Stimulated activated CD4-positive, alpha-beta T cell treated with anti-CD3 and anti-CD28 coated beads, Interleukin-12 subunit alpha, Interleukin-12 subunit beta, amount 100 ng/mL, for 4 hours (primary cell): ENCODE data around the gene TBL1Y.
"Not testable (repeated sequence)": the region's sequence is repeated elsewhere in the genome, so short reads cannot be mapped to it uniquely, and the experiment has no call there.

Source experiments
- DNase-seq: peaks from one replicate; pipeline ENCODE4 v3.0.0-alpha.2; 2020

TBL1Y gene

DNA sequence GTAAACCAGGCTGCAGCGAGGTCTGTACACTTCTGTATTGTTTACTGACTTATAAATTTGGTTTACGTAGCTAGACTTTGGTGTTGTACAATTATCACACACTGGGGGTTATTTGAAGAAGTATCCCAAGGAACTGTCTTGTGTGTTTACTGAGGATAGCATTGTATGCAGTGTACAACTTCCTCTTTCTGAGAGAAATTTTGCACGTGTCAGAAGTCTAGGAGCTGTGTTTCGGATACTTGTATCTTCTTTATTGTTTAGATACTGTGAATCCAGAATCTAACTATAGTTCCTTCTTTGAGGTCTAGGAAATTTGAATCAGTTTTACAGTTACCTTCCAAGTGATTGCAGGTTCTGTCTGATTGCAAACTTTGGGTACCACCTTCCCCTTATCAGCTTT lies 64.5 kb downstream of the TBL1Y start:
- DNase-seq, result no peak

GRCh38 chrY:6977783-6978182 lies 67.3 kb downstream of the TBL1Y start:
- no peak for DNase-seq

- no peak for DNase-seq
Measured at GRCh38 chrY:6983221-6983620, 72.7 kb downstream of the TBL1Y start.

GRCh38 chrY:6987811-6988210 lies 77.3 kb downstream of the TBL1Y start:
- DNase-seq, result no peak

DNA sequence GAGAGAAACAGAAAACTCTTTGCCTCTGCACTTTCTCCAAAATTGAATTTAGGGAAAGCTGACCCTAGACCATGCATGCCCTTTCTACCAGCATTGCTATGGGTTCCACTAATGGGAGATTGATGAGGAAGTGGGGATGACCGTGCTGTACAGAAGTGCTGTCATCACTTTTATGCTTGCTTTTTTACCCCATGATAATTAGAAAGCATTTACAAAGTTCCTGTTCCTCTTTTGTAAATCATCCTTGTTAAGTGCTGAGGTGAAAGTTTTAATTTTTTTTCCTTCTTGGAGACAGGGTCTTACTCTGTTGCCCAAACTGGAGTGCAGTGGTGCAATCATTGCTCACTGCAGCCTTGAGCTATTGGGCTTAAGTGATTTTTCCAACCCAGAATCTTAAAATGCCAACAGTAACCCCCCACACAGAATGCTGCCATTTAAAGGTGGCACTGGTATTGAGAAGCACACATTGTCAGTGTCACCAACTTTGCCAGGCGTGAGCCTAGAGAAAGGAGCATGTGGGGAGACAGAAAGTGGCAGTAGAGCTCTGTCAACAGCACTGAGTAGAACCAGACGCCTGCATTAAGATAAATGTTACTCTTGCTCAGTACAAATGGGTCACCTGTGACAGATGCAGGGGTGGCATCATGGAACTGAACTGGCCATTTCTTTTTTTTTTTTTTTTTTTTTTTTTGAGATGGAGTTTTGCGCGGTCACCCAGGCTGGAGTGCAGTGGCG lies 79.6 kb downstream of the TBL1Y start:
- no peak for DNase-seq

DNA sequence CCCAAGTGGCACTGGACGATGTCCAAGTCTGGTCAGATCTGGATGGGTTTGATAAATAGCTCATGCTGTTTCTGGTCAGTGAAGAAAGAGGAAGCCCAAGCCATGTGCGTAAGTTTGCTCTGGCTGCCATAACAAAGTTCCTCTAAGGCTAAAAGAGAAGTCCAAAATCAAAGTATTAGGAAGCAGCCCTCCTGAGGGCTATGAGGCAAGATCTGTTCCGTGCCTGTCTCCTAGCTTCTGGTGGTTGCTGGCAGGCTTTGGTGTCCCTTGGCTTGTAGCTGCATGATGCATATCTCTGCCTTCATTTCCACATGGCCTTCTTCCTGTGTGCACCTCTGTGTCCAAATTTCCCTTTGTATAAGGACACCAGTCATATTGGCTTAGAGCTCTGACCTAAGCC lies 81.5 kb downstream of the TBL1Y start:
- no peak for DNase-seq

GRCh38 chrY:6995987-6996386 lies 85.5 kb downstream of the TBL1Y start:
- no peak for DNase-seq

GRCh38 chrY:6997503-6998066 lies 87.1 kb downstream of the TBL1Y start:
- DNase-seq, result no peak

GRCh38 chrY:6999905-7000304 lies 89.4 kb downstream of the TBL1Y start:
- DNase-seq, result no peak

- DNase-seq, result no peak
Measured at GRCh38 chrY:7002581-7002980, 92.1 kb downstream of the TBL1Y start.

DNA sequence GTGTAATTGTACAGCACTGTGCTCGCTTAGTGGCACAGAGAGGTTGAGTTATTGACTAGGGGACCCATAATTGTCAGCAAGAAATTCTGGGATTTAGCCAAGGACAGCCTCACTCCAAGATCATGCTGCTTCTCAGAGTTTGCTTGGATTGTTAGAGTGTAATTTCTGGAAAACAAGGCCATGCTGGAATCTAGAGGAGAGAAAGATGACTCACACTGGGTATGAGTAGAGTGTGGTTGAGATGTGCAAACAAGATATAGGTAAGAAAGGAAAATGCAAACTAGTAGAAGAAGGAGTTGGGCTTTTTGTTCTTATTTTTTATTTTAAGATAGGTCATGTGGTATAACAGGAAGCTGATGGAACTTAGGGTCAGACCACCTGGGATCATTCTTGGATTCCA lies 97.4 kb downstream of the TBL1Y start:
- no peak for DNase-seq

- DNase-seq, result no peak
Measured at GRCh38 chrY:7008578-7009355, 98.3 kb downstream of the TBL1Y start.

GRCh38 chrY:7013051-7013450 lies 102.6 kb downstream of the TBL1Y start:
- no peak for DNase-seq

DNA sequence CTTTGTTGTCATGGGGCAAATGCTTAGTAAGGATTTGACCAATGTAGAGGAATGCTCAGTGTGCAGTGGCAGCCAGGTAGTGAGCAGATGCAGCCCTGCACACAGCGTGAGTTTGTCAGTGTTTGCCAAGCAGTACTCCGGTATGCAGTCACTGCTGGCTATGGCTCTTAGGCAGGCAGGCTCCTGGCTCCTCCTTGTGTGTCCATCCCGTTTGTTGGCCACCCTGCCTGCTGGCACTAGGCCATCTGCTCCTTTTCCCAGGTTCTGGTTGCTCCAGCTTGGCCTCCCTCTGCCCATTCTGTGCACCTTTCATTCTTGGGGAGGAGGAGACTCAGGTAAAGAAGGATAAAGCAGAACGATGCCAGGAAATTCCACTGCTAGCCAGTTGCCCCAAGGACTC lies 106.0 kb downstream of the TBL1Y start:
- no peak for DNase-seq

GRCh38 chrY:7017244-7018080 lies 107.0 kb downstream of the TBL1Y start:
- no peak for DNase-seq

DNA sequence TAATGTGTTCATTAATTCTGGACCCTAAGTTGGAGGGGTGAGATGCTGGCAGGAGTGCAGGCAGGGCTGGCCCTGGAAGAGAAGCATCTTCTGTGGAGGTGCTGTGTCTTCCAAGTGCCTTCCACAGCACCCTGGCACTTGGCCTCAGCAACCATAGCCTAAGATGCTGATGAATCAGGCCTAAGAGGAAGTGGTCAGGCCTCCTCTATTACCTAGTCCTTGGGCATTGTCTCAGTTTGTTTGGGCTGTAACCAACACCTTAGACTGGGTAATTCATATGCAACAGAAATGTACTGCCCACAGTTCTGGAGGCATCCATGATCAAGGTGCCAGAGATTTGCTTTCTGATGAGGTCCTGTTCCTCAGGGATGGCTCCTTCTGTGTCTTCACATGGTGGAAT lies 128.5 kb downstream of the TBL1Y start:
- DNase-seq, result no peak

- DNase-seq, result no peak
Measured at GRCh38 chrY:7040662-7041061, 130.2 kb downstream of the TBL1Y start.

- DNase-seq, result no peak
Measured at GRCh38 chrY:7041983-7042382, 131.5 kb downstream of the TBL1Y start.

GRCh38 chrY:7052461-7052860 lies 142.0 kb downstream of the TBL1Y start:
- not testable (repeated sequence) for DNase-seq

GRCh38 chrY:7056886-7057285 lies 146.4 kb downstream of the TBL1Y start:
- no peak for DNase-seq

DNA sequence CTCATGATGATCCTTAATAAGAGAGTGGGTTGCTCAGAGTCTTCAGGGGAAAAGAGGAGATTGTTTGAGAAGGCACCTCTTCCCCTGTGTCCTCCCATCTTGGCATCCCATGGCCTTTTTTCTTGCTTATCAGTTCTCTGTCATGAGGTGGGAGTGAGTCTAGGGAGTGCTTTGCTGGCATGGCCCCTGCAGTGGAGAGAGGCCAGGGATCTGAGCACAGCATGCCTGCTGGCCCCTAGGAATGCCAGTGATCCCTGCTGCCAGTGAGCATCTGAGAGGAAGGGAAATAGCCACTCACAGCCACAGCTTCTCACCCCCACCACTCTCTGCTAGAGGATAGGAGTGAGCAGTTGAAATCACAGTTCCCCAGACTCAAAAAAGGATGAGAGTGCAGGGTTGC lies 168.2 kb downstream of the TBL1Y start:
- no peak for DNase-seq

GRCh38 chrY:7080548-7080947 lies 170.1 kb downstream of the TBL1Y start:
- DNase-seq, result not testable (repeated sequence)

DNA sequence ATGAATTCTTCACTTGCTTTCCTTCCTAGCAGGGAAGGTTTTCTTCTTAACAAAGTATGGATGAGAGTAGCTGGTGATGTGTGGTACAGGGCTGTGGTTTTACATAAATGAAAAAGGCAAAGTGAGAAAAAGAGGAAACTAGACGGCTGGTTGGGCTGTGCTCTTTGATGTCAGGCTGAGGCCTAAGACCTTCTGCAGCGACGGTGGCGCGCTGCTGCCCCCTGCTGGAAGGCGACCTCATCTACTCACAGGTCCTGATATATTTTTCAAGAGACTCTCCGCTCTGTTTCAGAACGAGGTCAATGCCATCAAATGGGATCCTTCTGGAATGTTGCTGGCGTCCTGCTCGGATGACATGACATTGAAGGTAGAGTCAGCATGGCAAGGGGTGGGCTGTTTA lies 175.1 kb downstream of the TBL1Y start:
- DNase-seq, result peak; percentile 70
